Measurements from ENCODE around the gene FNDC4. TPM values are rescaled to one million over a fixed set of nuclear protein-coding genes. Genes with fewer than 3 reads are reported as not detected.

Gene FNDC4
- polyA plus RNA-seq, 4 donors = 7.0 to 11.5 (median 8.1) TPM

Other genes with a start within 250 kb of the FNDC4 start
- 1 to 10 TPM in 3 of 4 donors, under 1 TPM in 1; 0.98 to 8.7 (median 5.3) TPM for gene SLC30A3, start 232.2 kb downstream of the FNDC4 start, polyA plus RNA-seq (ENCODE audit: insufficient read length in 4 of 4)
- 1 to 10 TPM in 1 of 4 donors, under 1 TPM in 3; 0.18 to 1.7 (median 0.46) TPM for gene DNAJC5G, start 219.8 kb downstream of the FNDC4 start, polyA plus RNA-seq (ENCODE audit: insufficient read length in 4 of 4)
- 1 to 10 TPM in 3 of 4 donors, under 1 TPM in 1; 0.07 to 6.4 (median 3.9) TPM for gene TRIM54, start 212.8 kb downstream of the FNDC4 start, polyA plus RNA-seq (ENCODE audit: insufficient read length in 4 of 4)
- 1 to 10 TPM in 2 of 4 donors, under 1 TPM in 2; 0.53 to 1.3 (median 0.88) TPM for gene UCN, start 186.8 kb downstream of the FNDC4 start, polyA plus RNA-seq (ENCODE audit: insufficient read length in 4 of 4)
- 10 to 100 TPM; 72.0 to 89.4 (median 81.4) TPM for gene MPV17, start 172.1 kb downstream of the FNDC4 start, polyA plus RNA-seq (ENCODE audit: insufficient read length in 4 of 4)
- gene GTF3C2, start 138.4 kb downstream of the FNDC4 start, polyA plus RNA-seq (ENCODE audit: insufficient read length in 4 of 4) = 10 to 100 TPM; 50.5 to 77.6 (median 70.3) TPM
- 10 to 100 TPM; 37.5 to 59.3 (median 48.2) TPM for gene EIF2B4, start 124.9 kb downstream of the FNDC4 start, polyA plus RNA-seq (ENCODE audit: insufficient read length in 4 of 4)
- 100 to 1,000 TPM in 3 of 4 donors, 10 to 100 TPM in 1; 92.7 to 112 (median 102) TPM for gene SNX17, start 124.6 kb downstream of the FNDC4 start, polyA plus RNA-seq (ENCODE audit: insufficient read length in 4 of 4)
- gene ZNF513, start 114.5 kb downstream of the FNDC4 start, polyA plus RNA-seq (ENCODE audit: insufficient read length in 4 of 4) = 10 to 100 TPM; 13.3 to 22.4 (median 15.2) TPM
- 10 to 100 TPM; 68.7 to 96.4 (median 94.3) TPM for gene PPM1G, start 85.6 kb downstream of the FNDC4 start, polyA plus RNA-seq (ENCODE audit: insufficient read length in 4 of 4)
- 100 to 1,000 TPM; 123 to 164 (median 134) TPM for gene NRBP1, start 66.6 kb downstream of the FNDC4 start, polyA plus RNA-seq (ENCODE audit: insufficient read length in 4 of 4)
- gene KRTCAP3, start 52.8 kb downstream of the FNDC4 start, polyA plus RNA-seq (ENCODE audit: insufficient read length in 4 of 4) = 1 to 10 TPM; 2.7 to 8.3 (median 6.5) TPM
- gene IFT172, start 5.5 kb downstream of the FNDC4 start, polyA plus RNA-seq (ENCODE audit: insufficient read length in 4 of 4) = 10 to 100 TPM; 32.9 to 61.0 (median 45.3) TPM
- under 1 TPM in 3 of 4 donors, not detected in 1; 0.14 to 0.18 (median 0.16) TPM for gene GCKR, start 1.6 kb upstream of the FNDC4 start, polyA plus RNA-seq (ENCODE audit: insufficient read length in 4 of 4)
- 10 to 100 TPM; 63.2 to 85.5 (median 76.7) TPM for gene ZNF512, start 87.8 kb upstream of the FNDC4 start, polyA plus RNA-seq (ENCODE audit: insufficient read length in 4 of 4)
- gene CCDC121, start 133.8 kb upstream of the FNDC4 start, polyA plus RNA-seq (ENCODE audit: insufficient read length in 4 of 4) = 10 to 100 TPM; 11.1 to 15.3 (median 13.2) TPM
- gene GPN1, start 133.8 kb upstream of the FNDC4 start, polyA plus RNA-seq (ENCODE audit: insufficient read length in 4 of 4) = 10 to 100 TPM; 49.7 to 68.5 (median 58.1) TPM
- 10 to 100 TPM; 45.4 to 67.7 (median 58.4) TPM for gene SUPT7L, start 168.4 kb upstream of the FNDC4 start, polyA plus RNA-seq (ENCODE audit: insufficient read length in 4 of 4)
- 10 to 100 TPM; 23.5 to 36.7 (median 34.4) TPM for gene SLC4A1AP, start 168.7 kb upstream of the FNDC4 start, polyA plus RNA-seq (ENCODE audit: insufficient read length in 4 of 4)

All from left renal pelvis (tissue), 4 donors.